VCaP (cell line): ENCODE data around the gene CYP11A1.

Experiments
- H3K27ac ChIP-seq: fragments of 450-650 bp; 2 replicates; pipeline ENCODE4 v1.5.1; 2017
- CTCF ChIP-seq: fragments of 450-650 bp; conservative IDR thresholded peaks from 2 replicates; pipeline ENCODE4 v1.5.1; 2017; ENCODE audit warnings: mild to moderate bottlenecking, moderate library complexity

The CYP11A1 gene

GRCh38 chr15:74318376-74319137 is 48.9 kb downstream of the CYP11A1 start:
- no peak for TF ChIP-seq CTCF
- no peak overlapping the region for H3K27ac ChIP-seq

- no peak overlapping the region for H3K27ac ChIP-seq
- TF ChIP-seq CTCF = no peak
Measured at GRCh38 chr15:74317820-74318375, 49.5 kb downstream of the CYP11A1 start.

GRCh38 chr15:74316141-74316540 is 51.3 kb downstream of the CYP11A1 start:
- H3K27ac ChIP-seq = no peak overlapping the region
- no peak for TF ChIP-seq CTCF

GRCh38 chr15:74315626-74316025 is 51.8 kb downstream of the CYP11A1 start:
- H3K27ac ChIP-seq = no peak overlapping the region; the same call in 1 of the 2 replicates
- TF ChIP-seq CTCF = no peak

GRCh38 chr15:74314795-74315438 is 52.5 kb downstream of the CYP11A1 start:
- H3K27ac ChIP-seq = no peak overlapping the region; the same call in 1 of the 2 replicates
- no peak for TF ChIP-seq CTCF

- no peak overlapping the region; the same call in 1 of the 2 replicates for H3K27ac ChIP-seq
- no peak for TF ChIP-seq CTCF
Measured at GRCh38 chr15:74313889-74314288, 53.6 kb downstream of the CYP11A1 start.

- H3K27ac ChIP-seq = peak overlapping the region; percentile 64
- no peak for TF ChIP-seq CTCF
Measured at GRCh38 chr15:74312445-74313007, 54.9 kb downstream of the CYP11A1 start.
